Measurements from ENCODE around the gene SIN3A.
A peak's percentile ranks its signal among the peaks of the same experiment; 100 is the strongest.
"Not testable (repeated sequence)": the region's sequence is repeated elsewhere in the genome, so short reads cannot be mapped to it uniquely, and the experiment has no call there.

SIN3A gene

GRCh38 chr15:75450307-75451201 is 936 bp downstream of the SIN3A start:
- DNase-seq = peak; percentile 93 to 98 (median 95)

GRCh38 chr15:75449585-75450306 is 1.7 kb downstream of the SIN3A start:
- no peak for DNase-seq

DNA sequence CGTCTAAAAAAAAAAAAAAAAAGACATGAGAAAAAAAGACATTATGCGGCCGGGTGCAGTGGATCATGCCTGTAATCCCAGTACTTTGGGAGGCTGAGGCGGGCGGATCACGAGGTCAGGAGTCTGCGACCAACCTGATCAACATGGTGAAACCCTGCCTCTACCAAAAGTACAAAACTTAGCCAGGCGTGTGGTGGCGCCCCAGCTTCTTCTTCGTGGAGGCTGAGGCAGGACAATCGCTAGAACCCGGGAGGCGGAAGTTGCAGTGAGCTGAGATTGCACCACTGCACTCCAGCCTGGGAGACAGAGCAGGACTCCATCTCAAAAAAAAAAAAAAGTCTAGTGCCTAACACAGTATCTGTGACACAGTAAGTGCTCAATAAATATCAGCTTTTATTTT is 3.3 kb downstream of the SIN3A start:
- DNase-seq = not testable (repeated sequence)

DNA sequence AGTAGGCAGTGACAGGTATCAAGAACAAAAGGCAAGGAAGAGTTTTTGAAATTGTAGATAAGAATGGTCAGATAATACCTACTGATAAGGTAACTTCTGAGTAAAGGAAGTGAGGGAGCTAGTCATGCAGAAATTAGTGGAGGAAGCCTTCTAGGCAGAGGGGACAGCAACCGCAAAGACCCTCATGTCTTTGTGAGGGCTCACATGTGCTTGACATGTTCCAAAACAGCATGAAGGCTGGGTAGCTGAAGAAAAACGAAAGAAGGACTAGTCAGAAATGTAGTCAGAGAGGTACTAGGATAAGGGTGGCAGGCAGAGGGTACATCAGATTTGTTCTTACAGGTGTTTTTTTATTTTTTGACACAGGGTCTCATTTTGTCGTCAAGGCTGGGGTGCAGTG is 5.3 kb downstream of the SIN3A start:
- peak in 2 of 5 experiments; percentile 1 to 79 for DNase-seq

DNA sequence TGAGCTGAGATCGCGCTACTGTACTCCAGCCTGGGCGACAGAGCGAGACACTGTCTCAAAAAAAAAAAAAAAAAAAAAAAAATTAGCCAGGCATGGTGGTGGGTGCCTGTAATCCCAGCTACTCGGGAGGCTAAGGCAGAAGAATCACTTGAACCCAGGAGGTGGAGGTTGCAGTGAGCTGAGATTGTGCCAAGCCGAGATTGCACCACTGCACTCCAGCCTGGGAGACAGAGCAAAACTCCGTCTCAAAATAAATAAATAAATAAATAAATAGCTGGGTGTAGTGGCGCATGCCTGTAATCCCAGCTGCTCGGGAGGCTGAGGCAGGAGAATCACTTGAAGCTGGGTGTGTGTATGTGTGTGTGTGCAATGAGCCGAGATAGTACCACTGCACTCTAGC is 6.2 kb downstream of the SIN3A start:
- DNase-seq = not testable (repeated sequence)

DNA sequence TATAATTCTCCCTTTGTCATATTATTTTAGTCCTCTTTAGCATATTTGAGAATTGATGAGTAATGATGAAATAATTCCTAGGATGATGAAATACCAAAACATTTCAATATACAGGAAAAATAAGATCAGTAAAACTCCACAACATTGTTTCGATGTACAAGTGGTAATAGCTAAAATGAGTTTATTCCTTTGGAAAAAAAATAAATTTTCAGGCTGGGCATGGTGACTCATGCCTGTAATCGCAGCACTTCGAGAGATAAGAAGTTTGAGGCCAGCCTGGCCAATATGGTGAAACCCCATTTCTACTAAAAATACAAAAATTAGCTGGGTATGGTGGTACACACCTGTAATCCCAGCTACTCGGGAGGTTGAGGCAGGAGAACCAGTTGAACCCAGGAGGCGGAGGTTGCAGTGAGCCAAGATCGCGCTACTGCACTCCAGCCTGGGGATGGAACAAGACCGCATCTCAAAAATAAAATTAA is 7.5 kb downstream of the SIN3A start:
- DNase-seq = not testable (repeated sequence)

DNA sequence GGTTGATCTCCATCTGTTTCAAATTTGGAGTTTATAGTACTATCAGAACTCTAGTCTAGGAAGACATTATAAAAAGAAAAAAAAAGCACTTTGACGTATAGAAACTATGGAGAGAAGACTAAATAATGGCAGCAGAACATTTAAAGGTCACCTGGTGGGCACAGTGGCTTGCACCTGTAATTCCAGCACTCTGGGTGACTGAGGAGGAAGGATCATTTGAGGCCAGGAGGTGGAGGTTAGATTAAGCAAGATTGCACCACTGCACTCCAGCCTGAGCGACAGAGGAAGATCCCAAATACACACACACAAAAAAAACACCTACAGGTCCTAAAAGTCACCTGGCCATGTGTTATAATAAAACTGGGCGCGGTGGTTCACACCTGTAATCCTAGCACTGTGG is 13.8 kb downstream of the SIN3A start:
- DNase-seq = no peak

- no peak for DNase-seq
Observed at GRCh38 chr15:75436881-75437280, 14.6 kb downstream of the SIN3A start.

- no peak for DNase-seq
Observed at GRCh38 chr15:75431682-75432081, 19.8 kb downstream of the SIN3A start.

GRCh38 chr15:75431270-75431669 is 20.2 kb downstream of the SIN3A start:
- no peak for DNase-seq

- DNase-seq = no peak
Observed at GRCh38 chr15:75430259-75430658, 21.2 kb downstream of the SIN3A start.

DNA sequence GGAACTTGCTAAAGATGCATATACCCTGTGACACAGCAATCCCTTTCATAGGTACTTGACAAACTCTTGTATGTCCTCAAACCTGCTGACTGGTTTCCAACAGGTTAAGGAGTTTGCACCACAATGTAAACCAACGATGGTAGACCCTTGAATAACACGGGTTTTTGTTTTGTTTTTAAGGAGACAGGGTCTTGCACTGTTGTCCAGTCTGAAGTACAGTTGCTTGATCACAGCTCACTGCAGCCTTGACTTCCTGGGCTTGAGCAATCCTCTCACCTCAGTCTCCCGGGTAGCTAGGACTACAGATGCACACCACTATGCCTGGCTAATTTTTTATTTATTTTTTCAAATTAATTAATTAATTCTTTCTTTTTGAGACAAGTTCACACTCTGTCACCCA is 23.3 kb downstream of the SIN3A start:
- no peak for DNase-seq

GRCh38 chr15:75425966-75426500 is 25.5 kb downstream of the SIN3A start:
- DNase-seq = no peak

DNA sequence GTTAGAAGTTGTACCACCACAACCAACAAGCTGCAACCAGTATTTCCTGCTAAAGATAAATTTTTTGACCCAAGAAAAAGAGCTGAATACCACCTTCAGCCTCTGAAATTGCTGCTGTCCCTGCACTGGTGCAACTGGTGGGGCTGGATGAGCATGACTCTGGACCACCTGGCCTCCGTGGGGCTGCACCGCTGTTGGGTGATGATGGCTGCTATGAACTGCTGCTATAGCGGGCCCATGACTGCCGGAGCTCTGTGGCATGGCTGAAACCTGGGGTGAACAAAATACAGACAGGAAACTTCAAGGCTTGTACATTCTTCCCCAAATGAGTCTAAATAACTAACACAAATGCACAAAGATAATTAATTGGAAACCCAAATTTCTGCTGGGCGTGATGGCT is 28.9 kb downstream of the SIN3A start:
- DNase-seq = no peak

DNA sequence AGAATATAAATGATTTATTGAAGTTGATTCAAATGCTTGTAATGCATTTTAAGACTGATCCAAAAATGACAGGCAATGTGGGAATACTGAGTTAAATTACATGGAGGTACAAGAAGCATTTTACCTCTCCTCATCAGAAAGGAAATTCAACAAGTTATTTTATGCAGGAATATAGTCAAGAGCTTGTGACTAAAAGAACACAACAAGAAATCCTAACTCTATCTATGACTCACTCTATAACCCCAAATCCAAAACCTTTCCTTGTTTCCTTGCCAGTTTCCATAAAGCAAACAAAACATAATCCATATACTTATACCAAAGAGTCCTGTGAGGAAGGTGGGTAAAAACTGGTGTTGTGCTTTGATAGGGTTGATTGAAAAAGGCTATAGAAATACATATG is 30.8 kb downstream of the SIN3A start:
- no peak for DNase-seq

DNA sequence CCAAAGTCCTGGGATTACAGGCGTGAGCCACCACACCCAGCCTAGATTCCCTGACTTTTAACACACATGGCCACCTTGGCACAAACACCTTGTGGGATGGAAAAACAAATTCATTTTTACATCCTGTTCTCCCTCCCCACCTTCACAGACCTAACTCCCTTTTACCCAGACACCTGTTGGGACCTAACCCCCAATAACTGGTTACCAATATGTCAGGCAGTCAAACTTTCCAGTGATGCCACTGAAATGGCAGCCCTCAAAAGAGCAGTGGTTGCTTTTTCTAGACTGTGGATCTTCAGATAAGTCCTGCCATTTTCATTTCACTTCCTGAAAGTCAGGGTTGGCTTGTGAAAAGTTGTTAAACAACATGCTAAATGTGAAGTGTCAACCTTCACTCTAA is 34.9 kb downstream of the SIN3A start:
- DNase-seq = no peak

DNA sequence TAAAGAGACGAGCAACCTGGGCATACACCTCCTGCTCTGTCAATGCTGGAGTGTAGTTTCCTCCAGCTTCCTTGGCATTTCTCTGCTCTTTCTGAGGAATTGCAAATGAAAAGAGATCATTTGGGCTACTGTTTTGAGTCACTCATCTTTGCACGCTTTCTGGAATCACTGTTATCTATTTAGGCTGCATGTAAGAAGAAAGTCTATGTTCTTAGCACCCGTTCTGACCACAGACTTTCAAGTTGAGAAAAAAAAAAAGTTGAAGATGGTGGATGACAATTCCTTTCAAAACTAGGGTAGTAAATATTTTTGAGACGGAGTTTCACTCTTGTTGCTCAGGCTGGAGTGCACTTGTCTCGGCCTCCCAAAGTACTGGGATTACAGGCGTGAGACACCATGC is 41.3 kb downstream of the SIN3A start:
- DNase-seq = peak in 1 of 5 experiments; percentile 66

DNA sequence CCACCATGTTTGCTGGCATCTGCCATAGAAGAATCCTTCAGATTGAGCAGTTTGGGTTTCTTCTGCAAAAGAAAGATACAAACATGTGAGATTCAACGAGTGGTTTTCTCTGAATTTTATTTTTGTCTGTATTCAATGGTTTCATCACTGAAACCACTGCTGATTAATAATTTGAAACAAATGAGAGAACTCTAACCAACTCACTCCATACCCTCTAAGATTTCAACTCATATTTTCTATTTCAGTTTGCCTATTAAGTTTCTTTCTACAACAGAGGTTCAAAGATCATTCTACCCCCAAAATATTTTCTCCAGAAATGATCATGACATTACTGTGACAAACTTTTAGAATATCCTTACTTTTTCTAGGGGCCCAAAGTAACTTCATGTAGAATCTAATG is 44.4 kb downstream of the SIN3A start:
- DNase-seq = peak in 1 of 5 experiments; percentile 22

GRCh38 chr15:75403892-75404291 is 47.6 kb downstream of the SIN3A start:
- DNase-seq = peak in 1 of 5 experiments; percentile 60

- DNase-seq = no peak
Observed at GRCh38 chr15:75397494-75397893, 54.0 kb downstream of the SIN3A start.

GRCh38 chr15:75389791-75390382 is 61.6 kb downstream of the SIN3A start:
- no peak for DNase-seq

GRCh38 chr15:75383986-75384385 is 67.5 kb downstream of the SIN3A start:
- DNase-seq = not testable (repeated sequence)

DNA sequence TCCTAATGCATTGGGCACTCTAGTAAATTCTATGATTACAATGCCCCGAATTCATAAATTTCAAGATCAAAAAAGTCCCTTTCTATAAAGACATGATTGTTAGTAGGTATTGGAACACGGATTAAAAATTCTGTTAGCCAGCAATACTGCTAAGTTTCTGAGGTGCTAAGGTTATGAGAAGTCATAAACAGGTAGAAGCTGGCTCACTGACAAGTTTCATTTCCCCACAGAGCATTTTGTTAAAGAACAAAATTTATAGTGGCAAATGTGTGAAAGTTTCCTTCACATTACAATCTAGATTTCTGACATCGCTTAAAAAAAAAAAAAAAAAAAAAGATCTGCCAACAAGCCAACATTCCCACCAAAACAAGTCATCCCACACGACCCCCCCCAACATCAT is 70.7 kb downstream of the SIN3A start:
- DNase-seq = no peak
